ENCODE measurements around the gene OAS2. TPM values are rescaled to one million over a fixed set of nuclear protein-coding genes. Genes with fewer than 3 reads are reported as not detected.

The OAS2 gene
- total RNA-seq, 1 donor from 2014 or later: 57.7 TPM

DNA sequence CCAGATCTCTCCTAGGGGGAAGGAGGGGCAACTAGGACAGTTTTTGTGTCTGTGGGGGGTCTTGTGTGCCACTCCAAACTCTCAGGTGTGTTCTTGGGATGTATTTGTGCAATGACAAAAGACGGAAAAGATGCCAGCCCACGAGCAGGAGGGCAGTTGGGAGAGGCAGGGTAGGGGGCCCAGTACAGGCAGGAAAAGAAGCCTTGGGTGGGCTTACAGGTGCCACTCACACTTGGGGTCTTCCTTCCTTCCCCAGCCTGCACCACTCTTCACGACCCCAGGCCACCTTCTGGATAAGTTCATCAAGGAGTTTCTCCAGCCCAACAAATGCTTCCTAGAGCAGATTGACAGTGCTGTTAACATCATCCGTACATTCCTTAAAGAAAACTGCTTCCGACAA lies 24.4 kb downstream of the OAS2 start:
- intact Hi-C loops (cut with DNase I): no loop called here
- no peak for DNase-seq
- Histone ChIP-seq H3K36me3 (peaks cover 51% of the 10 kb centered on the region), H3K4me1 (no peaks in the 10 kb centered on the region), H3K9me3 (no peaks in the 10 kb centered on the region), H3K27me3 (no peaks in the 10 kb centered on the region), H3K4me3 (no peak overlapping the region), H3K27ac (no peak overlapping the region)
- TF ChIP-seq, protein P1, sequence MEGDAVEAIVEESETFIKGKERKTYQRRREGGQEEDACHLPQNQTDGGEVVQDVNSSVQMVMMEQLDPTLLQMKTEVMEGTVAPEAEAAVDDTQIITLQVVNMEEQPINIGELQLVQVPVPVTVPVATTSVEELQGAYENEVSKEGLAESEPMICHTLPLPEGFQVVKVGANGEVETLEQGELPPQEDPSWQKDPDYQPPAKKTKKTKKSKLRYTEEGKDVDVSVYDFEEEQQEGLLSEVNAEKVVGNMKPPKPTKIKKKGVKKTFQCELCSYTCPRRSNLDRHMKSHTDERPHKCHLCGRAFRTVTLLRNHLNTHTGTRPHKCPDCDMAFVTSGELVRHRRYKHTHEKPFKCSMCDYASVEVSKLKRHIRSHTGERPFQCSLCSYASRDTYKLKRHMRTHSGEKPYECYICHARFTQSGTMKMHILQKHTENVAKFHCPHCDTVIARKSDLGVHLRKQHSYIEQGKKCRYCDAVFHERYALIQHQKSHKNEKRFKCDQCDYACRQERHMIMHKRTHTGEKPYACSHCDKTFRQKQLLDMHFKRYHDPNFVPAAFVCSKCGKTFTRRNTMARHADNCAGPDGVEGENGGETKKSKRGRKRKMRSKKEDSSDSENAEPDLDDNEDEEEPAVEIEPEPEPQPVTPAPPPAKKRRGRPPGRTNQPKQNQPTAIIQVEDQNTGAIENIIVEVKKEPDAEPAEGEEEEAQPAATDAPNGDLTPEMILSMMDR (IDR thresholded peaks at IDR 0.05): no peak
- no peak for ATAC-seq

DNA sequence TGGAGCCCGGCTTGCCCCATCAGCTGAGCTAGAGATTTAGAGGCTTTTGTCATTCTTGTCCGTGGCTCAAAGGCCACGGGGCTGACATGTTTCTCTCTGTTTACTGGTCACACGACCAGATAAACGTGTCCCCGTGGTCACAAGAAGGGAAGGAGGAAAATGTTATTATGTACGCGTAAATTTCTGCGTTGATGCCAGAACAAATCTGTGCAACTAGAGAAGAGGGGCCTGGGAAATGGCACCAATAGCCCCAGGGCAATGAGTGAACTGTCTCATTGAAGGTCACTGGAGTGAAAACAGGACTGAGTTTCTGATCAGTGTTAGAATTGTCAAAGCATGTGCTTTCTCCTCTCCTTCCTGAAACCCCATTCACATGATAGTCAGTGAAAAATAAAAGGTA lies 25.3 kb downstream of the OAS2 start:
- H3K9me3 ChIP-seq: no peaks in the 10 kb centered on the region
- H3K4me3 ChIP-seq: no peak overlapping the region
- no peak for DNase-seq
- no peak overlapping the region for H3K27ac ChIP-seq
- ATAC-seq: no peak
- no peaks in the 10 kb centered on the region for H3K4me1 ChIP-seq
- TF ChIP-seq, protein P1 (IDR thresholded peaks at IDR 0.05): no peak
- intact Hi-C loops (cut with DNase I): no loop called here
- no peaks in the 10 kb centered on the region for H3K27me3 ChIP-seq
- H3K36me3 ChIP-seq: peaks cover 51% of the 10 kb centered on the region

DNA sequence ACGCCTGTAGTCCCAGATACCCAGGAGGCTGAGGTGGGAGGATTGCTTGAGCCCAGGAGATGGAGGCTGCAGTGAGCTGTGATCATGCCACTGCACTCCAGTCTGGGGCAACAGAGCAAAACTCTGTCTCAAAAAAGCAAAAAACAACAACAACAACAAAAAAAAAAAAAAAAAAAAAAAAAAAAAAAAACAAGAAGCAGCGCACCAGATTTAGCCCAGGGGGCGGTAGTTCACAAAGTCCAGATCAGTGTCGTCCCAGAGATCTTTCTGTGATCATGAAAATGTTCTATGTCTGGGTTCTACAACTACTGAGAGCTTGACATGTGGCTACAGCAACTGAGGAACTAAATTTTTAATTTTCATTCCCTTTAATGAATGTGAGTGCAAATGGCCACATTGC lies 27.4 kb downstream of the OAS2 start:
- intact Hi-C loops (cut with DNase I): no loop called here
- DNase-seq (no peak), ATAC-seq (no peak)
- no peak overlapping the region for H3K27ac ChIP-seq
- H3K4me3 ChIP-seq: no peak overlapping the region
- H3K27me3 ChIP-seq: no peaks in the 10 kb centered on the region
- no peaks in the 10 kb centered on the region for H3K9me3 ChIP-seq
- H3K36me3 ChIP-seq: peaks cover 59% of the 10 kb centered on the region
- no peaks in the 10 kb centered on the region for H3K4me1 ChIP-seq
- TF ChIP-seq, protein P1 (IDR thresholded peaks at IDR 0.05): no peak

DNA sequence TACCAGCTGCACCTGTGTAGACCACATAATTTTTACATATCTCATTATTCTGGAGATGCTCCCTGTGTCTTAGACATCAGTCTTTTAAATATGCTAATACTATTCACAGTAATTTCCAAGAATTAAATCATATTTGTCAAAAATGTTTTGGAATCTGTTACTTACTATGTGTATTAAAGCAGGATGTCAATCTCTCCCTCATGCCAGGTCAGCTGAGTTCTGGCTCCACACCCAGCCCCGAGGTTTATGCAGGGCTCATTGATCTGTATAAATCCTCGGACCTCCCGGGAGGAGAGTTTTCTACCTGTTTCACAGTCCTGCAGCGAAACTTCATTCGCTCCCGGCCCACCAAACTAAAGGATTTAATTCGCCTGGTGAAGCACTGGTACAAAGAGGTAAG lies 27.9 kb downstream of the OAS2 start:
- H3K4me3 ChIP-seq: no peak overlapping the region
- H3K27me3 ChIP-seq: no peaks in the 10 kb centered on the region
- ATAC-seq (no peak), DNase-seq (no peak)
- H3K9me3 ChIP-seq: peaks cover 3% of the 10 kb centered on the region
- no peaks in the 10 kb centered on the region for H3K4me1 ChIP-seq
- TF ChIP-seq, protein P1 (IDR thresholded peaks at IDR 0.05): no peak
- H3K27ac ChIP-seq: no peak overlapping the region
- intact Hi-C loops (cut with DNase I): no loop called here
- H3K36me3 ChIP-seq: peaks cover 59% of the 10 kb centered on the region

DNA sequence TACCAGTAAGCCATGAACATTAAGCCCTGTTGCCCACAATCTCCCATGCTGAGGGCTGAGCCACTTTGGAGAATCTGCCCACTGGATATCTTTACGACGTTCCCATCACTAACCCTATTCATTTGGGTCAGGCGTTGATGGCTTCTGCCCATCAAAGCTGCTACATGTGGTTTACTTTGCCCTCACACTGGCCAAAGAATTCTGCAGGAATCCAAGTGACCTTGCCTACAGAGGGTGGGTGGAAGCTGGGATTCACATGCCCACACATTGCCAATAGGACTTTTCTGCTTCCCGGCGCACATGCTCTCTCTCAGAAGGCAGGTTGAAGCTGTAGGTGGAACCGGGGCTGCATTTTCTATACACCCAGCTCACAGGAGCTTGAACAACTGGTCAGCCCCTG lies 28.3 kb downstream of the OAS2 start:
- H3K36me3 ChIP-seq: peaks cover 59% of the 10 kb centered on the region
- no peak overlapping the region for H3K27ac ChIP-seq
- no peaks in the 10 kb centered on the region for H3K27me3 ChIP-seq
- TF ChIP-seq, protein P1 (IDR thresholded peaks at IDR 0.05): no peak
- no peak for DNase-seq
- no peak overlapping the region for H3K4me3 ChIP-seq
- intact Hi-C loops (cut with DNase I): no loop called here
- peaks cover 4% of the 10 kb centered on the region for H3K9me3 ChIP-seq
- no peak for ATAC-seq
- H3K4me1 ChIP-seq: no peaks in the 10 kb centered on the region

DNA sequence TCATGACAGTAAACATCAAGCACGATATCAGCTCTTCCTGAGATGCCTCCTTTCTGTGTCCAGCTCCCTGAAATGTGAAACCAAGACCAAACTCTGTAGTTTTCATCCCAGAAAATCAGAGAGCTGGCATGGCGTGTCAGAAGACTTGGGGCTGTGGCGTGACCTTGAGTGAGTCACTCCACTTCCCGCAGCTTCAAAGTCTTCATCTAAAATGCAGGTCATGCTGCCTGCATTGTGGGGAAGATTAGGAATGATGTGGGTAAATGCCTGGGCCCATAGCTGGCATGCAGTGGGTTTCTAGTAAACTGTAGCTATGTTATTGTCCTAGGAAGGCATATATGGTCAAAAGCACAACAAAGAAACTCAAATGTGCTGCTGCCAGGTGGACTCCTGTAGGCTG lies 28.8 kb downstream of the OAS2 start:
- Histone ChIP-seq H3K4me1 (no peaks in the 10 kb centered on the region), H3K27me3 (no peaks in the 10 kb centered on the region), H3K27ac (no peak overlapping the region), H3K4me3 (no peak overlapping the region), H3K9me3 (peaks cover 4% of the 10 kb centered on the region), H3K36me3 (peaks cover 59% of the 10 kb centered on the region)
- DNase-seq (no peak), ATAC-seq (no peak)
- TF ChIP-seq, protein P1 (IDR thresholded peaks at IDR 0.05): no peak
- intact Hi-C loops (cut with DNase I): no loop called here
